Spleen (tissue), 11 donors: Measurements from ENCODE around the gene JRKL. TPM values are rescaled to one million over a fixed set of nuclear protein-coding genes. Genes with fewer than 3 reads are reported as not detected.

Source experiments
- DNase-seq: peaks from one replicate; pipeline ENCODE4 v3.0.0-alpha.2; 2020
- H3K27ac ChIP-seq, 8 donors: fragments of 200-600 bp; sonication (generic) in 7 of 8; 1 replicate in 4 of 8; 2 replicates in 4 of 8; pipeline versions ENCODE4 v1.5.0 to v1.8.0; 2016 to 2021; ENCODE audit warnings: inconsistent platforms in 4 of 8, mild to moderate bottlenecking in 4 of 8, moderate library complexity in 1 of 8
- H3K27me3 ChIP-seq, 7 donors: fragments of 200-600 bp; sonication (generic) in 6 of 7; replicated peaks in 1 of 7; 1 replicate in 4 of 7; 2 replicates in 3 of 7; pipeline versions ENCODE4 v1.5.0 to v1.8.0; 2016 to 2021; ENCODE audit warnings: inconsistent platforms in 3 of 7, mild to moderate bottlenecking in 1 of 7
- H3K36me3 ChIP-seq, 6 donors: fragments of 200-600 bp; sonication (generic) in 5 of 6; 1 replicate in 4 of 6; 2 replicates in 2 of 6; pipeline versions ENCODE4 v1.5.0 to v1.8.0; 2016 to 2021; ENCODE audit warnings: inconsistent platforms in 2 of 6
- H3K4me1 ChIP-seq, 6 donors: fragments of 200-600 bp; sonication (generic) in 5 of 6; 1 replicate in 3 of 6; 2 replicates in 3 of 6; pipeline versions ENCODE4 v1.5.0 to v1.8.0; 2016 to 2021; ENCODE audit warnings: inconsistent platforms in 3 of 6
- H3K4me3 ChIP-seq, 8 donors: fragments of 200-600 bp; sonication (generic) in 7 of 8; 1 replicate in 4 of 8; 2 replicates in 4 of 8; pipeline versions ENCODE4 v1.5.0 to v1.8.0; 2016 to 2021; ENCODE audit warnings: inconsistent platforms in 4 of 8, mild to moderate bottlenecking in 4 of 8, moderate library complexity in 2 of 8
- H3K9me3 ChIP-seq, 8 donors: fragments of 200-600 bp; sonication (generic) in 7 of 8; 1 replicate in 4 of 8; 2 replicates in 4 of 8; pipeline versions ENCODE4 v1.5.0 to v1.8.0; 2016 to 2021; ENCODE audit warnings: inconsistent platforms in 4 of 8
- CTCF ChIP-seq, 11 experiments: fragments of 200-600 bp in 7 of 11; fragments of 450-650 bp in 4 of 11; sonication (generic) in 4 of 11; IDR thresholded peaks in 8 of 11; conservative IDR thresholded peaks in 3 of 11; 1 replicate in 7 of 11; 2 replicates in 4 of 11; pipeline versions ENCODE4 v1.4.0 to v1.8.0; 2016 to 2021; ENCODE audit warnings: antibody characterized with exemption in 11 of 11, inconsistent platforms in 4 of 11, mild to moderate bottlenecking in 1 of 11
- POLR2A ChIP-seq, 3 donors: fragments of 450-650 bp; IDR thresholded peaks; one replicate each; pipeline ENCODE4 v1.5.1; 2017; ENCODE audit warnings: antibody characterized with exemption in 3 of 3, mild to moderate bottlenecking in 1 of 3
- POLR2AphosphoS5 ChIP-seq, 3 donors: sonication (generic); formaldehyde crosslinking; IDR thresholded peaks; one replicate each; pipeline ENCODE4 v1.5.1; 2017; ENCODE audit warnings: antibody characterized with exemption in 3 of 3
- WGBS, 5 donors: extraction: QIAGEN DNeasy Blood & Tissue Kit in 3 of 5; methylation state at CpG; one replicate each; pipeline versions ENCODE4 v1.1.5 to v1.1.7; 2013 to 2018; 5-methylcytosine and 5-hydroxymethylcytosine counted together
- intact Hi-C: fragments of 100-400 bp; cut with DNase I; formaldehyde crosslinking; loops from one replicate; pipeline ENCODE4 v1.15.0; 2023; ENCODE audit warnings: low total_unique reads
- polyA plus RNA-seq, 3 donors: library from polyadenylated mRNA; stranded (reverse); fragments of 200-250 nt; gene quantifications; one replicate each; pipeline ENCODE4 v1.2.1, GENCODE V29; 2013
- total RNA-seq, 7 donors: library from RNA; depleted of rRNA in 3 of 7; stranded (reverse); fragments of >200 nt in 3 of 7; fragmentation: NEBNext Ultra II Directional in 4 of 7; extraction: Animal tissue kit (Norgen Biotek cat#: 25700) in 4 of 7; gene quantifications; one replicate each; pipeline versions ENCODE4 v1.1.0 to v1.2.1, GENCODE V29; 2016 to 2021
- donor health status: healthy with polysubstance abuse.
- donor health status: DM: no; HTN: no; CAD: no; lungs with moderate emphysema.
- donor health status: DM: no; HTN: no; CAD: no.
- donor health status: Bipolar disorder and iron deficiency.
- donor health status: healthy.
- donor health status: DM: no; HTN: no; CAD: no.
- donor health status: DM: yes; HTN: yes; CAD: no.

Gene JRKL
- total and polyA plus RNA-seq, 10 donors = 4.3 to 11.5 (median 8.1) TPM

- Histone ChIP-seq H3K4me3 (peak overlapping the region; percentile 55 to 84 (median 72)), H3K27me3 (no peaks in the 10 kb centered on the region), H3K9me3 (no peaks in the 10 kb centered on the region), H3K27ac (peak overlapping the region; percentile 71 to 90 (median 84)), H3K36me3 (no peaks in the 10 kb centered on the region), H3K4me1 (peaks cover 31 to 60% (median 46%) of the 10 kb centered on the region in 6 donors)
- DNase-seq = no peak
- intact Hi-C loops = loop anchor here (5.0 kb wide), 1 partner anchor 290 kb away; no protein-coding TSS in a partner anchor
- TF ChIP-seq POLR2A (IDR thresholded peaks at IDR 0.05) (no peak), CTCF (IDR thresholded peaks at IDR 0.05 in 8 of 11, conservative IDR thresholded peaks at IDR 0.05 in 3 of 11) (peak in 1 of 11 experiments; percentile 4), POLR2AphosphoS5 (IDR thresholded peaks at IDR 0.05) (no peak)
- 1 to 2% (median 1%) methylated on average over 13 of the region's 13 CpGs for WGBS, 5 donors
Observed at GRCh38 chr11:96342014-96342960, 47.5 kb upstream of the JRKL start.

GRCh38 chr11:96342961-96343711 lies 46.7 kb upstream of the JRKL start, which contains the start of gene MAML2:
TSS of gene MAML2 (minus strand) at chr11:96343195. CDS start at chr11:96341895, 1,300 bp downstream.
- Histone ChIP-seq H3K9me3 (no peaks in the 10 kb centered on the region), H3K4me1 (peaks cover 22 to 52% (median 38%) of the 10 kb centered on the region in 6 donors), H3K36me3 (no peaks in the 10 kb centered on the region), H3K27me3 (no peaks in the 10 kb centered on the region), H3K27ac (peak within 1 kb of the TSS; percentile 71 to 90 (median 84)), H3K4me3 (peak within 1 kb of the TSS; percentile 55 to 84 (median 72))
- intact Hi-C loops = loop anchor here (5.0 kb wide), 1 partner anchor 291 kb away; no protein-coding TSS in a partner anchor
- DNase-seq = peak; percentile 98
- TF ChIP-seq POLR2AphosphoS5 (IDR thresholded peaks at IDR 0.05) (peak; percentile 78 to 82 (median 80)), POLR2A (IDR thresholded peaks at IDR 0.05) (peak in 1 of 3 donors; percentile 2), CTCF (IDR thresholded peaks at IDR 0.05 in 8 of 11, conservative IDR thresholded peaks at IDR 0.05 in 3 of 11) (peak; percentile 88 to 99 (median 97))
- WGBS, 5 donors = 5 to 7% (median 6%) methylated on average over 30 to 31 of the region's 31 CpGs

GRCh38 chr11:96356848-96357247 lies 33.0 kb upstream of the JRKL start:
- H3K36me3 ChIP-seq = peaks cover 0 to 89% (median 32%) of the 10 kb centered on the region in 6 donors
- DNase-seq = no peak
- H3K27ac ChIP-seq = no peak overlapping the region
- no peaks in the 10 kb centered on the region for H3K27me3 ChIP-seq
- H3K4me1 ChIP-seq = no peaks in the 10 kb centered on the region
- no peak overlapping the region for H3K4me3 ChIP-seq
- intact Hi-C loops = loop anchor here (10.0 kb wide), 1 partner anchor 522 kb away; no protein-coding TSS in a partner anchor
- WGBS, 5 donors = 95 to 97% (median 96%) methylated on average over 4 of the region's 4 CpGs
- no peaks in the 10 kb centered on the region for H3K9me3 ChIP-seq
- TF ChIP-seq CTCF (IDR thresholded peaks at IDR 0.05 in 8 of 11, conservative IDR thresholded peaks at IDR 0.05 in 3 of 11) (no peak), POLR2A (IDR thresholded peaks at IDR 0.05) (no peak), POLR2AphosphoS5 (IDR thresholded peaks at IDR 0.05) (no peak)
